SK-N-SH treated with all-trans-retinoic acid at 6 μM for 48 hours (cell line): ENCODE results near the gene KCNB1.

Experiments
- ATAC-seq: fragments of 200-7000 bp; cut with Tn5 transposase; 3 replicates; pipeline ENCODE4 v1.9.1; 2020; ENCODE audit warnings: mild to moderate bottlenecking, moderate library complexity
- ARNTL ChIP-seq: fragments of 450-650 bp; formaldehyde crosslinking; IDR thresholded peaks from 2 replicates; pipeline ENCODE4 v1.5.0; 2020; ENCODE audit warnings: low read depth, mild to moderate bottlenecking, moderate library complexity, borderline replicate concordance
- CREB5 ChIP-seq: fragments of 250-450 bp; sonication (Bioruptor Pico); IDR thresholded peaks from 2 replicates; pipeline ENCODE4 v1.5.1; 2020; ENCODE audit warnings: low read depth, mild to moderate bottlenecking, moderate library complexity
- CSDC2 ChIP-seq: fragments of 250-450 bp; sonication (Bioruptor Pico); IDR thresholded peaks from 2 replicates; pipeline ENCODE4 v1.5.0; 2020; ENCODE audit warnings: mild to moderate bottlenecking, moderate library complexity
- ESRRG ChIP-seq: fragments of 250-450 bp; sonication (Bioruptor Pico); IDR thresholded peaks from 2 replicates; pipeline ENCODE4 v1.6.1; 2021; ENCODE audit warnings: mild to moderate bottlenecking
- ISL1 ChIP-seq: fragments of 250-450 bp; sonication (Bioruptor Pico); IDR thresholded peaks from 2 replicates; pipeline ENCODE4 v2.1.2; 2022; ENCODE audit warnings: mild to moderate bottlenecking, moderate library complexity
- OSR1 ChIP-seq: fragments of 250-450 bp; sonication (Bioruptor Pico); IDR thresholded peaks from 2 replicates; pipeline ENCODE4 v1.8.0; 2022; ENCODE audit warnings: moderate library complexity, mild to moderate bottlenecking, inconsistent platforms
- PPARA ChIP-seq: fragments of 250-450 bp; sonication (Bioruptor Pico); IDR thresholded peaks from 2 replicates; pipeline ENCODE4 v1.5.0; 2020; ENCODE audit warnings: mild to moderate bottlenecking, borderline replicate concordance
- RARB ChIP-seq: fragments of 250-450 bp; sonication (Bioruptor Pico); IDR thresholded peaks from 2 replicates; pipeline ENCODE4 v1.8.0; 2021; ENCODE audit warnings: mild to moderate bottlenecking, moderate library complexity
- SNAI2 ChIP-seq: fragments of 250-450 bp; sonication (Bioruptor Pico); IDR thresholded peaks from 2 replicates; pipeline ENCODE4 v1.5.0; 2020; ENCODE audit warnings: mild to moderate bottlenecking, moderate library complexity
- TCF4 ChIP-seq: fragments of 250-450 bp; sonication (Bioruptor Pico); IDR thresholded peaks from 2 replicates; pipeline ENCODE4 v1.8.0; 2021; ENCODE audit warnings: mild to moderate bottlenecking, moderate library complexity, borderline replicate concordance
- TOX ChIP-seq: fragments of 250-450 bp; sonication (Bioruptor Pico); IDR thresholded peaks from 2 replicates; pipeline ENCODE4 v1.8.0; 2021; ENCODE audit warnings: mild to moderate bottlenecking, moderate library complexity, borderline replicate concordance
- ZC3H10 ChIP-seq: fragments of 250-450 bp; sonication (Bioruptor Pico); IDR thresholded peaks from 2 replicates; pipeline ENCODE4 v1.5.1; 2021; ENCODE audit warnings: mild to moderate bottlenecking, moderate library complexity
- ZFP3 ChIP-seq: fragments of 250-450 bp; sonication (Bioruptor Pico); IDR thresholded peaks from 2 replicates; pipeline ENCODE4 v1.5.0; 2020; ENCODE audit warnings: mild to moderate bottlenecking, moderate library complexity
- ZNF565 ChIP-seq: fragments of 450-650 bp; formaldehyde crosslinking; conservative IDR thresholded peaks from 2 replicates; pipeline ENCODE4 v1.5.0; 2020; ENCODE audit warnings: low read depth, mild to moderate bottlenecking, moderate library complexity
- ZNF70 ChIP-seq: fragments of 450-650 bp; formaldehyde crosslinking; IDR thresholded peaks from 2 replicates; pipeline ENCODE4 v1.5.0; 2020; ENCODE audit warnings: mild to moderate bottlenecking, moderate library complexity
- ZNF8 ChIP-seq: fragments of 450-650 bp; formaldehyde crosslinking; IDR thresholded peaks from 2 replicates; pipeline ENCODE4 v1.5.0; 2020; ENCODE audit warnings: mild to moderate bottlenecking, moderate library complexity
- TF ChIP-seq, protein P1 (sequence below): fragments of 250-450 bp; sonication (Bioruptor Pico); IDR thresholded peaks from 2 replicates; pipeline ENCODE4 v1.5.1; 2021; ENCODE audit warnings: mild to moderate bottlenecking, moderate library complexity
- TF ChIP-seq, protein P2 (sequence below): fragments of 250-450 bp; sonication (Bioruptor Pico); IDR thresholded peaks from 2 replicates; pipeline ENCODE4 v1.8.0; 2021; ENCODE audit warnings: low read depth, mild to moderate bottlenecking, moderate library complexity, borderline replicate concordance
- TF ChIP-seq, protein P3 (sequence below): fragments of 250-450 bp; sonication (Bioruptor Pico); IDR thresholded peaks from 2 replicates; pipeline ENCODE4 v1.5.0; 2020; ENCODE audit warnings: mild to moderate bottlenecking, moderate library complexity
- TF ChIP-seq, protein P4 (sequence below): fragments of 250-450 bp; sonication (Bioruptor Pico); IDR thresholded peaks from 2 replicates; pipeline ENCODE4 v1.8.0; 2020; ENCODE audit warnings: mild to moderate bottlenecking, moderate library complexity, borderline replicate concordance

KCNB1 gene

DNA sequence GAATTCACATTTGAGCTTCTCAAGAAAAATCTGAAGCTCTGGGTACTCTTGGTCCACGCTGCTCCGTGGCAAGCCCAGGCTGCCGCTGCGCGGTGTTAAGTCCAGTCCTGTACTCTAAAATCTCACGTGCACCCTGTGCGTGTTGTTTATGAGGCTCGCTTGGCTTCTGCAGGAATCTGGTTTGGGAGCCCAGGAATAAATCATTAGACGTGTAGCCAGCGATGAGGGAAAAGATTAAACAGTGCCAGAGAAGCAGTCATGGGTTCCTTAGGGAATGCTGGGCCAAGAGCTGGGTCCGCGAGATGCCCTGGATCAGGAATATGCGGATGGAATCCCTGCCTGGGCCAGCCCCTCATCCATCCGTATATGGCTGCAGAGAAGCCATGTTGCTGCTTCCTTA lies 87.3 kb downstream of the KCNB1 start:
- no peak for ATAC-seq
- TF ChIP-seq ISL1 (CRISPR knock-in tag) (no peak), ZNF565 (CRISPR knock-in tag) (no peak), ZNF8 (CRISPR knock-in tag) (no peak), ZC3H10 (CRISPR knock-in tag) (no peak), ZFP3 (CRISPR knock-in tag) (no peak), OSR1 (CRISPR knock-in tag) (no peak), CREB5 (CRISPR knock-in tag) (no peak), TCF4 (CRISPR knock-in tag) (no peak), ZNF70 (CRISPR knock-in tag) (no peak), PPARA (CRISPR knock-in tag) (no peak)
- TF ChIP-seq, protein P1, sequence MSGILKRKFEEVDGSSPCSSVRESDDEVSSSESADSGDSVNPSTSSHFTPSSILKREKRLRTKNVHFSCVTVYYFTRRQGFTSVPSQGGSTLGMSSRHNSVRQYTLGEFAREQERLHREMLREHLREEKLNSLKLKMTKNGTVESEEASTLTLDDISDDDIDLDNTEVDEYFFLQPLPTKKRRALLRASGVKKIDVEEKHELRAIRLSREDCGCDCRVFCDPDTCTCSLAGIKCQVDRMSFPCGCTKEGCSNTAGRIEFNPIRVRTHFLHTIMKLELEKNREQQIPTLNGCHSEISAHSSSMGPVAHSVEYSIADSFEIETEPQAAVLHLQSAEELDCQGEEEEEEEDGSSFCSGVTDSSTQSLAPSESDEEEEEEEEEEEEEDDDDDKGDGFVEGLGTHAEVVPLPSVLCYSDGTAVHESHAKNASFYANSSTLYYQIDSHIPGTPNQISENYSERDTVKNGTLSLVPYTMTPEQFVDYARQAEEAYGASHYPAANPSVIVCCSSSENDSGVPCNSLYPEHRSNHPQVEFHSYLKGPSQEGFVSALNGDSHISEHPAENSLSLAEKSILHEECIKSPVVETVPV = no peak
- TF ChIP-seq, protein P2, sequence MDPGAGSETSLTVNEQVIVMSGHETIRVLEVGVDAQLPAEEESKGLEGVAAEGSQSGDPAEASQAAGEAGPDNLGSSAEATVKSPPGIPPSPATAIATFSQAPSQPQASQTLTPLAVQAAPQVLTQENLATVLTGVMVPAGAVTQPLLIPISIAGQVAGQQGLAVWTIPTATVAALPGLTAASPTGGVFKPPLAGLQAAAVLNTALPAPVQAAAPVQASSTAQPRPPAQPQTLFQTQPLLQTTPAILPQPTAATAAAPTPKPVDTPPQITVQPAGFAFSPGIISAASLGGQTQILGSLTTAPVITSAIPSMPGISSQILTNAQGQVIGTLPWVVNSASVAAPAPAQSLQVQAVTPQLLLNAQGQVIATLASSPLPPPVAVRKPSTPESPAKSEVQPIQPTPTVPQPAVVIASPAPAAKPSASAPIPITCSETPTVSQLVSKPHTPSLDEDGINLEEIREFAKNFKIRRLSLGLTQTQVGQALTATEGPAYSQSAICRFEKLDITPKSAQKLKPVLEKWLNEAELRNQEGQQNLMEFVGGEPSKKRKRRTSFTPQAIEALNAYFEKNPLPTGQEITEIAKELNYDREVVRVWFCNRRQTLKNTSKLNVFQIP = no peak

DNA sequence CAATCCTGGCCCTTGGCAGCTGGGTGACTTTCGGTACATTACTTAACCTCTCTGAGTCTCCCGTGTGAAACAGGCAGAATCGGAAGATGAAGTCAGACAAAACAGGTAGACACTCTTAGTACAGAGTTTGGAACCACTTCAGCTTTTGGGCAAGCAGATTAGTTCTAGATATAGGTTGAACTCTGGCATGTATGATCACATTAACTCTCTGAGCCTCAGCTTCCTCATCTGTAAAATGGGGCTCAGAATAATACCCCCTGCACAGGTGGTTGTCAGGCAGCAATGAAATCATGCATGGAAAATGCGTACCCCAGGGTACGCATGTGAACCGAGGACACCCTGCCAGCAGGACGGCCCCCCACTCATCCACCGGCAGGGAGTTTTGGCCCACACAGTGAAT lies 87.7 kb downstream of the KCNB1 start:
- ATAC-seq = no peak
- TF ChIP-seq CSDC2 (CRISPR knock-in tag) (no peak), TOX (CRISPR knock-in tag) (no peak), ZNF8 (CRISPR knock-in tag) (no peak), ZNF565 (CRISPR knock-in tag) (no peak), ZC3H10 (CRISPR knock-in tag) (no peak), ARNTL (CRISPR knock-in tag) (no peak), RARB (CRISPR knock-in tag) (no peak), ZFP3 (CRISPR knock-in tag) (no peak), ESRRG (CRISPR knock-in tag) (no peak), SNAI2 (no peak), ZNF70 (CRISPR knock-in tag) (no peak), ISL1 (CRISPR knock-in tag) (no peak), PPARA (CRISPR knock-in tag) (no peak), CREB5 (CRISPR knock-in tag) (no peak)
- TF ChIP-seq, protein P3, sequence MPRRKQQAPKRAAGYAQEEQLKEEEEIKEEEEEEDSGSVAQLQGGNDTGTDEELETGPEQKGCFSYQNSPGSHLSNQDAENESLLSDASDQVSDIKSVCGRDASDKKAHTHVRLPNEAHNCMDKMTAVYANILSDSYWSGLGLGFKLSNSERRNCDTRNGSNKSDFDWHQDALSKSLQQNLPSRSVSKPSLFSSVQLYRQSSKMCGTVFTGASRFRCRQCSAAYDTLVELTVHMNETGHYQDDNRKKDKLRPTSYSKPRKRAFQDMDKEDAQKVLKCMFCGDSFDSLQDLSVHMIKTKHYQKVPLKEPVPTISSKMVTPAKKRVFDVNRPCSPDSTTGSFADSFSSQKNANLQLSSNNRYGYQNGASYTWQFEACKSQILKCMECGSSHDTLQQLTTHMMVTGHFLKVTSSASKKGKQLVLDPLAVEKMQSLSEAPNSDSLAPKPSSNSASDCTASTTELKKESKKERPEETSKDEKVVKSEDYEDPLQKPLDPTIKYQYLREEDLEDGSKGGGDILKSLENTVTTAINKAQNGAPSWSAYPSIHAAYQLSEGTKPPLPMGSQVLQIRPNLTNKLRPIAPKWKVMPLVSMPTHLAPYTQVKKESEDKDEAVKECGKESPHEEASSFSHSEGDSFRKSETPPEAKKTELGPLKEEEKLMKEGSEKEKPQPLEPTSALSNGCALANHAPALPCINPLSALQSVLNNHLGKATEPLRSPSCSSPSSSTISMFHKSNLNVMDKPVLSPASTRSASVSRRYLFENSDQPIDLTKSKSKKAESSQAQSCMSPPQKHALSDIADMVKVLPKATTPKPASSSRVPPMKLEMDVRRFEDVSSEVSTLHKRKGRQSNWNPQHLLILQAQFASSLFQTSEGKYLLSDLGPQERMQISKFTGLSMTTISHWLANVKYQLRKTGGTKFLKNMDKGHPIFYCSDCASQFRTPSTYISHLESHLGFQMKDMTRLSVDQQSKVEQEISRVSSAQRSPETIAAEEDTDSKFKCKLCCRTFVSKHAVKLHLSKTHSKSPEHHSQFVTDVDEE = no peak
- TF ChIP-seq, protein P1 = no peak
- TF ChIP-seq, protein P2 = no peak
- TF ChIP-seq, protein P4, sequence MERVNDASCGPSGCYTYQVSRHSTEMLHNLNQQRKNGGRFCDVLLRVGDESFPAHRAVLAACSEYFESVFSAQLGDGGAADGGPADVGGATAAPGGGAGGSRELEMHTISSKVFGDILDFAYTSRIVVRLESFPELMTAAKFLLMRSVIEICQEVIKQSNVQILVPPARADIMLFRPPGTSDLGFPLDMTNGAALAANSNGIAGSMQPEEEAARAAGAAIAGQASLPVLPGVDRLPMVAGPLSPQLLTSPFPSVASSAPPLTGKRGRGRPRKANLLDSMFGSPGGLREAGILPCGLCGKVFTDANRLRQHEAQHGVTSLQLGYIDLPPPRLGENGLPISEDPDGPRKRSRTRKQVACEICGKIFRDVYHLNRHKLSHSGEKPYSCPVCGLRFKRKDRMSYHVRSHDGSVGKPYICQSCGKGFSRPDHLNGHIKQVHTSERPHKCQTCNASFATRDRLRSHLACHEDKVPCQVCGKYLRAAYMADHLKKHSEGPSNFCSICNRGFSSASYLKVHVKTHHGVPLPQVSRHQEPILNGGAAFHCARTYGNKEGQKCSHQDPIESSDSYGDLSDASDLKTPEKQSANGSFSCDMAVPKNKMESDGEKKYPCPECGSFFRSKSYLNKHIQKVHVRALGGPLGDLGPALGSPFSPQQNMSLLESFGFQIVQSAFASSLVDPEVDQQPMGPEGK (CRISPR knock-in tag) = no peak
